ENCODE data around the gene CC2D2A.
"Not testable (repeated sequence)": the region's sequence is repeated elsewhere in the genome, so short reads cannot be mapped to it uniquely, and the experiment has no call there.

CC2D2A gene

GRCh38 chr4:15563871-15564270 is 94.2 kb downstream of the CC2D2A start:
- no peak for DNase-seq

GRCh38 chr4:15568821-15569220 is 99.1 kb downstream of the CC2D2A start:
- DNase-seq: no peak

- DNase-seq: no peak
Observed at GRCh38 chr4:15569746-15570145, 100.1 kb downstream of the CC2D2A start.

- DNase-seq: no peak
Observed at GRCh38 chr4:15575966-15576365, 106.3 kb downstream of the CC2D2A start.

- DNase-seq: no peak
Observed at GRCh38 chr4:15577508-15577907, 107.8 kb downstream of the CC2D2A start.

- no peak for DNase-seq
Observed at GRCh38 chr4:15584785-15585184, 115.1 kb downstream of the CC2D2A start.

- no peak for DNase-seq
Observed at GRCh38 chr4:15585331-15585730, 115.6 kb downstream of the CC2D2A start.

- DNase-seq: no peak
Observed at GRCh38 chr4:15586066-15586465, 116.4 kb downstream of the CC2D2A start.

GRCh38 chr4:15587649-15588048 is 118.0 kb downstream of the CC2D2A start:
- DNase-seq: no peak

GRCh38 chr4:15592799-15593198 is 123.1 kb downstream of the CC2D2A start:
- no peak for DNase-seq

GRCh38 chr4:15598644-15599043 is 129.0 kb downstream of the CC2D2A start:
- DNase-seq: no peak

GRCh38 chr4:15600176-15600575 is 130.5 kb downstream of the CC2D2A start:
- no peak for DNase-seq

- no peak for DNase-seq
Observed at GRCh38 chr4:15601862-15602261, 132.2 kb downstream of the CC2D2A start.

GRCh38 chr4:15605537-15605936 is 135.9 kb downstream of the CC2D2A start:
- no peak for DNase-seq

GRCh38 chr4:15610855-15611254 is 141.2 kb downstream of the CC2D2A start:
- DNase-seq: no peak

- no peak for DNase-seq
Observed at GRCh38 chr4:15612136-15612535, 142.5 kb downstream of the CC2D2A start.

- DNase-seq: not testable (repeated sequence)
Observed at GRCh38 chr4:15614891-15615290, 145.2 kb downstream of the CC2D2A start.

- DNase-seq: not testable (repeated sequence)
Observed at GRCh38 chr4:15617407-15617806, 147.7 kb downstream of the CC2D2A start.

GRCh38 chr4:15636818-15637217 is 167.1 kb downstream of the CC2D2A start:
- no peak for DNase-seq

GRCh38 chr4:15638418-15638817 is 168.7 kb downstream of the CC2D2A start:
- DNase-seq: no peak

- DNase-seq: no peak
Observed at GRCh38 chr4:15648600-15648999, 178.9 kb downstream of the CC2D2A start.

GRCh38 chr4:15649914-15650545 is 180.3 kb downstream of the CC2D2A start:
- DNase-seq: peak; percentile 73

Data from NCI-H1694 treated with DMSO at 0.1 percent for 48 hours (cell line).